ENCODE results near the gene ENTPD6. TPM values are rescaled to one million over a fixed set of nuclear protein-coding genes. Genes with fewer than 3 reads are reported as not detected.

The ENTPD6 gene
- total RNA-seq, 1 donor from 2014 or later: 57.8 TPM

DNA sequence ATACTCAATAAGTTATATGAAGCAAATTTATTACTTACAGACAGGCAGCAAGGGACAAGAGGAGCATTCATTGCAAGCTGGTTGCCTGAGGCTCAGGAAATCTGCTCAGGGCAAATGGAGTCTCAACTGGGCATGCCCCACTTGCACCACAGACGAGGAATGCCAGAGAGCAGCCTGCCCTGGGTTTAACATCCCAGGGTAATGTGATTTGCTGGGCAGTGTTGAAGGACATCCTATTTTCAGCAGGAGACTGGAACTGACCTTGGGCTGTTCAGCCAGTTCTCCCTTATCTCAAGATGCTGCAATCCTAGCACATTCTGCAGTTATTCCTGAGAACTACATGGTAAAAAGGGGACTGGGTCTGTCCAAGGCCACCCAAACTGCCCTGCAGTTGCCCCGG lies 3.8 kb upstream of the ENTPD6 start:
- no peak overlapping the region for H3K9ac ChIP-seq (ENCODE audit: low read length)
- H3K4me3 Mint-ChIP-seq (ENCODE audit: unreplicated experiment): no peak overlapping the region
- peaks cover 27% of the 10 kb centered on the region for H3K27me3 Mint-ChIP-seq (ENCODE audit: low read depth, unreplicated experiment)
- no peak for TF ChIP-seq EZH2 (IDR thresholded peaks at IDR 0.05; ENCODE audit: insufficient read depth, low read length)
- TF ChIP-seq, protein P1, sequence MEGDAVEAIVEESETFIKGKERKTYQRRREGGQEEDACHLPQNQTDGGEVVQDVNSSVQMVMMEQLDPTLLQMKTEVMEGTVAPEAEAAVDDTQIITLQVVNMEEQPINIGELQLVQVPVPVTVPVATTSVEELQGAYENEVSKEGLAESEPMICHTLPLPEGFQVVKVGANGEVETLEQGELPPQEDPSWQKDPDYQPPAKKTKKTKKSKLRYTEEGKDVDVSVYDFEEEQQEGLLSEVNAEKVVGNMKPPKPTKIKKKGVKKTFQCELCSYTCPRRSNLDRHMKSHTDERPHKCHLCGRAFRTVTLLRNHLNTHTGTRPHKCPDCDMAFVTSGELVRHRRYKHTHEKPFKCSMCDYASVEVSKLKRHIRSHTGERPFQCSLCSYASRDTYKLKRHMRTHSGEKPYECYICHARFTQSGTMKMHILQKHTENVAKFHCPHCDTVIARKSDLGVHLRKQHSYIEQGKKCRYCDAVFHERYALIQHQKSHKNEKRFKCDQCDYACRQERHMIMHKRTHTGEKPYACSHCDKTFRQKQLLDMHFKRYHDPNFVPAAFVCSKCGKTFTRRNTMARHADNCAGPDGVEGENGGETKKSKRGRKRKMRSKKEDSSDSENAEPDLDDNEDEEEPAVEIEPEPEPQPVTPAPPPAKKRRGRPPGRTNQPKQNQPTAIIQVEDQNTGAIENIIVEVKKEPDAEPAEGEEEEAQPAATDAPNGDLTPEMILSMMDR (IDR thresholded peaks at IDR 0.05; ENCODE audit: insufficient read depth, low read depth, low read length): no peak
- H2AFZ ChIP-seq (ENCODE audit: low read depth, low read length): no peak overlapping the region
- no peak overlapping the region for H3K4me3 ChIP-seq (ENCODE audit: insufficient read depth, low read depth, low read length)
- no peak for FAIRE-seq
- H3K36me3 Mint-ChIP-seq (ENCODE audit: low read depth, unreplicated experiment): no peaks in the 10 kb centered on the region
- H3K9me3 Mint-ChIP-seq (ENCODE audit: unreplicated experiment): peaks cover 10% of the 10 kb centered on the region
- DNase-seq (ENCODE audit: low read depth): no peak
- H4K20me1 ChIP-seq (ENCODE audit: insufficient read depth, low read length): peaks cover 4% of the 10 kb centered on the region
- H3K4me2 ChIP-seq (ENCODE audit: low read length): no peak overlapping the region
- H3K27ac Mint-ChIP-seq (ENCODE audit: unreplicated experiment): no peak overlapping the region
- H3K4me1 Mint-ChIP-seq (ENCODE audit: low read depth, unreplicated experiment): peaks cover 2% of the 10 kb centered on the region
- peaks cover 11% of the 10 kb centered on the region for H3K79me2 ChIP-seq (ENCODE audit: insufficient read depth, low read length)
- peaks cover 9% of the 10 kb centered on the region for H3K4me1 ChIP-seq (ENCODE audit: insufficient read depth, low read length)
- H3K9me3 ChIP-seq (ENCODE audit: insufficient read depth, low read depth, low read length): no peaks in the 10 kb centered on the region
- no peaks in the 10 kb centered on the region for H3K27me3 ChIP-seq (ENCODE audit: insufficient read depth, low read length)
- no peaks in the 10 kb centered on the region for H3K36me3 ChIP-seq (ENCODE audit: insufficient read depth, low read length)
- H3K27ac ChIP-seq (ENCODE audit: low read depth, low read length): no peak overlapping the region

DNA sequence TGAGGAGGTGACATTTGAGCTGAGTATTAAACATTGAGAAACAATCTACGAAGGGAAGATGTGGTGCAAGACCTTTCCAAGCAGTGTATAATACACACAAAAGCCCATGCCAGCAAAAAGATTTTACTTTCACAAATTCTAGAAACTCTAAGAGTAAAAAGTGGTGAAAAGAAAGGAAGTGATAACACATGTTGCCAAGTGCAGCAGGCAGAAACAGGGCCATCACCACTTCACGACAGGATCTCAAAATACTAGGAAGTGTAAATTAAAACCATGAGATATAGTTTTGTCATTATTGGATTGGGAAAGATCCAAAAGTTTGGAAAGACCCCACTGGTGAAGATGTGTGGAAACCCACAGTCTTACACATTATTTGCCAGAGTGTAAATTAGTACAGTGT lies 1.7 kb upstream of the ENTPD6 start:
- Mint-ChIP-seq H3K27me3 (ENCODE audit: low read depth, unreplicated experiment) (peaks cover 16% of the 10 kb centered on the region), H3K4me3 (ENCODE audit: unreplicated experiment) (no peak overlapping the region), H3K4me1 (ENCODE audit: low read depth, unreplicated experiment) (peaks cover 11% of the 10 kb centered on the region), H3K9me3 (ENCODE audit: unreplicated experiment) (no peaks in the 10 kb centered on the region), H3K36me3 (ENCODE audit: low read depth, unreplicated experiment) (no peaks in the 10 kb centered on the region), H3K27ac (ENCODE audit: unreplicated experiment) (no peak overlapping the region)
- no peak for FAIRE-seq
- peaks cover 25% of the 10 kb centered on the region for H4K20me1 ChIP-seq (ENCODE audit: insufficient read depth, low read length)
- H3K79me2 ChIP-seq (ENCODE audit: insufficient read depth, low read length): peaks cover 33% of the 10 kb centered on the region
- H3K4me1 ChIP-seq (ENCODE audit: insufficient read depth, low read length): peaks cover 9% of the 10 kb centered on the region
- no peak overlapping the region for H3K4me2 ChIP-seq (ENCODE audit: low read length)
- no peak for DNase-seq (ENCODE audit: low read depth)
- no peak overlapping the region for H3K27ac ChIP-seq (ENCODE audit: low read depth, low read length)
- no peaks in the 10 kb centered on the region for H3K27me3 ChIP-seq (ENCODE audit: insufficient read depth, low read length)
- no peak overlapping the region for H3K9ac ChIP-seq (ENCODE audit: low read length)
- H2AFZ ChIP-seq (ENCODE audit: low read depth, low read length): no peak overlapping the region
- H3K36me3 ChIP-seq (ENCODE audit: insufficient read depth, low read length): no peaks in the 10 kb centered on the region
- TF ChIP-seq EZH2 (IDR thresholded peaks at IDR 0.05; ENCODE audit: insufficient read depth, low read length): no peak
- TF ChIP-seq, protein P1 (IDR thresholded peaks at IDR 0.05; ENCODE audit: insufficient read depth, low read depth, low read length): no peak
- no peak overlapping the region for H3K4me3 ChIP-seq (ENCODE audit: insufficient read depth, low read depth, low read length)
- no peaks in the 10 kb centered on the region for H3K9me3 ChIP-seq (ENCODE audit: insufficient read depth, low read depth, low read length)

DNA sequence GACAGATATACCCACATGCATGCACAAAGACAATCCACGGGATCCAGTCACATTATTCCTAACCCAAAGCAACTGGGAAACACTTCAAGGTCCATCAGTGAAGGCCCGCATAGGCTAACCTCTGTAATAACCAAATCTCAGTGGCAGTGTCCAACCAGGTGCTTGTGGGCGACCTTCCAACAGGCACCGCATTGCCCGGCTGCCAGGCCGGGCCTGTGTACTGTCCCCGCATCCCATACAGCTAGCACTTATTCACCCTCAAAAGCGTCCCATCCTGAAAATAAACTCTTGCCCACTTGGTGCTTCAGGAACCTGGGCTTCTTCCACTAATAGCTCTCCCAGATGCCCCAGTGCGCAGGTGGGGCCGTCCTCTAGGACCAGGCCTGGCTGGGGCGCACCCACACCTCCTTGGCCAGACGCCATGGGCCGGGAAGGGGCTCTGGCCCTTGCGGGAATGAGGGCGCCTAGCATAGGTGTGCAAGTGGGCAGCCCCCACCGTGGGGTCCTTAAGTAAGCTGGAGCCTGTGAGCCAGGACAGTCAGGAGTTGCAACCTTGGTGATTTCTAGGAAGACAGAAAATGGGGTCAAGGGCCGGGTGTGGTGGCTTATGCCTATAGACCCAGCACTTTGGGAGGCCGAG lies 1.1 kb upstream of the ENTPD6 start:
- no peak overlapping the region for H3K27ac ChIP-seq (ENCODE audit: low read depth, low read length)
- Mint-ChIP-seq H3K27ac (ENCODE audit: unreplicated experiment) (no peak overlapping the region), H3K4me1 (ENCODE audit: low read depth, unreplicated experiment) (peaks cover 17% of the 10 kb centered on the region), H3K4me3 (ENCODE audit: unreplicated experiment) (no peak overlapping the region), H3K36me3 (ENCODE audit: low read depth, unreplicated experiment) (no peaks in the 10 kb centered on the region), H3K9me3 (ENCODE audit: unreplicated experiment) (no peaks in the 10 kb centered on the region), H3K27me3 (ENCODE audit: low read depth, unreplicated experiment) (peaks cover 16% of the 10 kb centered on the region)
- no peak overlapping the region for H3K9ac ChIP-seq (ENCODE audit: low read length)
- DNase-seq (ENCODE audit: low read depth): no peak
- no peak for FAIRE-seq
- H3K79me2 ChIP-seq (ENCODE audit: insufficient read depth, low read length): peaks cover 39% of the 10 kb centered on the region
- H3K36me3 ChIP-seq (ENCODE audit: insufficient read depth, low read length): no peaks in the 10 kb centered on the region
- no peak overlapping the region for H2AFZ ChIP-seq (ENCODE audit: low read depth, low read length)
- H3K27me3 ChIP-seq (ENCODE audit: insufficient read depth, low read length): no peaks in the 10 kb centered on the region
- H4K20me1 ChIP-seq (ENCODE audit: insufficient read depth, low read length): peaks cover 31% of the 10 kb centered on the region
- no peak overlapping the region for H3K4me2 ChIP-seq (ENCODE audit: low read length)
- TF ChIP-seq, protein P1 (IDR thresholded peaks at IDR 0.05; ENCODE audit: insufficient read depth, low read depth, low read length): no peak
- TF ChIP-seq EZH2 (IDR thresholded peaks at IDR 0.05; ENCODE audit: insufficient read depth, low read length): no peak
- H3K4me1 ChIP-seq (ENCODE audit: insufficient read depth, low read length): peaks cover 9% of the 10 kb centered on the region
- no peaks in the 10 kb centered on the region for H3K9me3 ChIP-seq (ENCODE audit: insufficient read depth, low read depth, low read length)
- H3K4me3 ChIP-seq (ENCODE audit: insufficient read depth, low read depth, low read length): no peak overlapping the region
